Natural killer cell treated with Interleukin-12 subunit alpha and Interleukin-12 subunit beta and Interleukin-15 and Interleukin-18, amount 100 ng/mL, for 72 hours (primary cell): ENCODE measurements around the gene ISYNA1. TPM values are rescaled to one million over a fixed set of nuclear protein-coding genes. Genes with fewer than 3 reads are reported as not detected.

Experiments used
- ATAC-seq, 2 donors: fragments of 150-1000 bp; cut with Tn5 transposase in 1 of 2; sonication (Bioruptor Pico), chemical (Tn5 transposase) in 1 of 2; 2 replicates each; pipeline ENCODE4 v1.10.0; 2021
- DNase-seq: peaks from one replicate; pipeline ENCODE4 v3.0.0; 2022; ENCODE audit warnings: low spot score
- H3K27ac Mint-ChIP-seq, 2 donors: 1 replicate in 1 of 2; 2 replicates in 1 of 2; pipeline ENCODE4 v1.8.0; 2022; ENCODE audit warnings: mixed read lengths in 2 of 2, mild to moderate bottlenecking in 1 of 2, moderate library complexity in 1 of 2
- H3K27me3 Mint-ChIP-seq, 2 donors: 1 replicate in 1 of 2; 2 replicates in 1 of 2; pipeline ENCODE4 v1.8.0; 2022; ENCODE audit warnings: mixed read lengths in 2 of 2
- H3K36me3 Mint-ChIP-seq: one replicate; pipeline ENCODE4 v1.8.0; 2022; ENCODE audit warnings: mixed read lengths
- H3K4me1 Mint-ChIP-seq, 2 donors: 1 replicate in 1 of 2; 2 replicates in 1 of 2; pipeline ENCODE4 v1.8.0; 2022; ENCODE audit warnings: low read depth in 2 of 2, mixed read lengths in 2 of 2, mild to moderate bottlenecking in 1 of 2
- H3K4me3 Mint-ChIP-seq: one replicate; pipeline ENCODE4 v1.8.0; 2022; ENCODE audit warnings: mixed read lengths
- H3K9me3 Mint-ChIP-seq: 2 replicates; pipeline ENCODE4 v1.8.0; 2022; ENCODE audit warnings: mixed read lengths
- total RNA-seq, 2 donors: library from RNA; stranded (reverse); gene quantifications; one replicate each; pipeline ENCODE4 v1.2.3, GENCODE V29; 2022

Gene ISYNA1
- total RNA-seq, 2 donors from 2014 or later, result 19.0 to 25.6 TPM

GRCh38 chr19:18460900-18461299 is 23.0 kb upstream of the ISYNA1 start:
- peaks cover 6 to 19% of the 10 kb centered on the region in 2 donors for H3K4me1 Mint-ChIP-seq
- DNase-seq, result no peak
- no peaks in the 10 kb centered on the region for H3K36me3 Mint-ChIP-seq
- H3K4me3 Mint-ChIP-seq, result no peak overlapping the region
- ATAC-seq, result no peak
- H3K9me3 Mint-ChIP-seq, result no peaks in the 10 kb centered on the region
- no peak overlapping the region for H3K27ac Mint-ChIP-seq
- no peaks in the 10 kb centered on the region for H3K27me3 Mint-ChIP-seq

GRCh38 chr19:18457483-18458331 is 19.8 kb upstream of the ISYNA1 start:
- Mint-ChIP-seq H3K4me1 (peaks cover 6 to 16% of the 10 kb centered on the region in 2 donors), H3K27me3 (no peaks in the 10 kb centered on the region), H3K36me3 (no peaks in the 10 kb centered on the region), H3K9me3 (no peaks in the 10 kb centered on the region), H3K27ac (no peak overlapping the region), H3K4me3 (no peak overlapping the region)
- no peak for DNase-seq
- ATAC-seq, result no peak

- ATAC-seq (no peak), DNase-seq (no peak)
- Mint-ChIP-seq H3K36me3 (no peaks in the 10 kb centered on the region), H3K4me1 (peaks cover 11 to 16% of the 10 kb centered on the region in 2 donors), H3K27me3 (no peaks in the 10 kb centered on the region), H3K4me3 (no peak overlapping the region), H3K9me3 (no peaks in the 10 kb centered on the region), H3K27ac (no peak overlapping the region)
Observed at GRCh38 chr19:18456974-18457373, 19.0 kb upstream of the ISYNA1 start.

- Mint-ChIP-seq H3K27ac (no peak overlapping the region), H3K36me3 (no peaks in the 10 kb centered on the region), H3K4me3 (no peak overlapping the region), H3K9me3 (no peaks in the 10 kb centered on the region), H3K4me1 (peaks cover 11 to 12% of the 10 kb centered on the region in 2 donors), H3K27me3 (no peaks in the 10 kb centered on the region)
- DNase-seq (no peak), ATAC-seq (no peak)
Observed at GRCh38 chr19:18456279-18456678, 18.3 kb upstream of the ISYNA1 start.

GRCh38 chr19:18453269-18454024 is 15.5 kb upstream of the ISYNA1 start:
- H3K4me1 Mint-ChIP-seq, result peaks cover 16 to 17% of the 10 kb centered on the region in 2 donors
- DNase-seq, result no peak
- H3K9me3 Mint-ChIP-seq, result no peaks in the 10 kb centered on the region
- no peak for ATAC-seq
- H3K27me3 Mint-ChIP-seq, result no peaks in the 10 kb centered on the region
- peaks cover 1% of the 10 kb centered on the region for H3K36me3 Mint-ChIP-seq
- H3K27ac Mint-ChIP-seq, result no peak overlapping the region
- no peak overlapping the region for H3K4me3 Mint-ChIP-seq

GRCh38 chr19:18452386-18452785 is 14.5 kb upstream of the ISYNA1 start:
- H3K9me3 Mint-ChIP-seq, result no peaks in the 10 kb centered on the region
- peaks cover 16 to 20% of the 10 kb centered on the region in 2 donors for H3K4me1 Mint-ChIP-seq
- ATAC-seq, result no peak
- H3K27ac Mint-ChIP-seq, result peak overlapping the region in 1 of 2 donors; percentile 58
- DNase-seq, result no peak
- no peak overlapping the region for H3K4me3 Mint-ChIP-seq
- peaks cover 5% of the 10 kb centered on the region for H3K36me3 Mint-ChIP-seq
- H3K27me3 Mint-ChIP-seq, result no peaks in the 10 kb centered on the region

- Mint-ChIP-seq H3K9me3 (no peaks in the 10 kb centered on the region), H3K36me3 (peaks cover 5% of the 10 kb centered on the region), H3K4me1 (peaks cover 13 to 18% of the 10 kb centered on the region in 2 donors), H3K27ac (no peak overlapping the region), H3K27me3 (no peaks in the 10 kb centered on the region), H3K4me3 (no peak overlapping the region)
- DNase-seq (peak; percentile 86), ATAC-seq (peak; percentile 83 to 85)
Observed at GRCh38 chr19:18450931-18451836, 13.3 kb upstream of the ISYNA1 start.

- ATAC-seq (no peak), DNase-seq (no peak)
- Mint-ChIP-seq H3K27ac (no peak overlapping the region), H3K36me3 (peaks cover 5% of the 10 kb centered on the region), H3K27me3 (no peaks in the 10 kb centered on the region), H3K9me3 (no peaks in the 10 kb centered on the region), H3K4me3 (no peak overlapping the region), H3K4me1 (peaks cover 10 to 17% of the 10 kb centered on the region in 2 donors)
Observed at GRCh38 chr19:18450021-18450930, 12.3 kb upstream of the ISYNA1 start.

- no peak overlapping the region for H3K27ac Mint-ChIP-seq
- no peak overlapping the region for H3K4me3 Mint-ChIP-seq
- peaks cover 10 to 17% of the 10 kb centered on the region in 2 donors for H3K4me1 Mint-ChIP-seq
- H3K9me3 Mint-ChIP-seq, result no peaks in the 10 kb centered on the region
- ATAC-seq, result no peak
- H3K27me3 Mint-ChIP-seq, result no peaks in the 10 kb centered on the region
- no peak for DNase-seq
- H3K36me3 Mint-ChIP-seq, result peaks cover 5% of the 10 kb centered on the region
Observed at GRCh38 chr19:18449552-18449951, 11.6 kb upstream of the ISYNA1 start.

GRCh38 chr19:18446811-18447359 is 9.0 kb upstream of the ISYNA1 start:
- Mint-ChIP-seq H3K36me3 (peaks cover 13% of the 10 kb centered on the region), H3K27ac (no peak overlapping the region), H3K4me1 (peaks cover 14 to 23% of the 10 kb centered on the region in 2 donors), H3K27me3 (no peaks in the 10 kb centered on the region), H3K4me3 (no peak overlapping the region), H3K9me3 (peaks cover 5% of the 10 kb centered on the region)
- DNase-seq (no peak), ATAC-seq (no peak)

GRCh38 chr19:18446145-18446810 is 8.3 kb upstream of the ISYNA1 start:
- peaks cover 13% of the 10 kb centered on the region for H3K36me3 Mint-ChIP-seq

More at GRCh38 chr19:18446145-18446810, 8.3 kb upstream of the ISYNA1 start:
- Mint-ChIP-seq H3K27me3 (no peaks in the 10 kb centered on the region), H3K27ac (no peak overlapping the region), H3K9me3 (peaks cover 5% of the 10 kb centered on the region), H3K4me1 (peaks cover 14 to 26% of the 10 kb centered on the region in 2 donors), H3K4me3 (no peak overlapping the region)
- DNase-seq (no peak), ATAC-seq (no peak)
